ENCODE measurements around the gene ARHGEF33. TPM values are rescaled to one million over a fixed set of nuclear protein-coding genes. Genes with fewer than 3 reads are reported as not detected.

ARHGEF33 gene
- total and polyA plus RNA-seq, 2 of the 8 experiments (the other 6 are each of a cell fraction or from before 2014, with no cell fraction given), result 0.09 to 0.95 TPM

DNA sequence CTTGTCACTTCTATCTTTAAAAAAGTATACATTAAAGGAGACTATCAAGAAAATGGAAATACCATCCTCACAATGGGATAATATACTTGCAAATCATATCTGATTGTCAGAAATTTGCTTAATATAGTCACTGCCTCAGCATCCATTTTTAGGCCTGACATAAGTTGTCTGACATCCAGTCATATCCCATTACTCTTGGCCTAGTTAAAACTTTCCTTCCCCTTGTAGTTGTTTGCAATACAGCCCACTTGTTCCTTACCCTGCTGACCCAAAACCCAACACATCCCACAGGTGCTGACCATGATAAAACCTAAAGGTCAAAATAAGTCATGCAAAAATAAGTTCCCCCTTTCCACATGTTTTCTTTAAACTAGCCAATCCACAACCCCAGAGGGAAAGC lies 3.6 kb upstream of the ARHGEF33 start (continued):
- no peak for TF ChIP-seq CREB1 (IDR thresholded peaks at IDR 0.05)

DNA sequence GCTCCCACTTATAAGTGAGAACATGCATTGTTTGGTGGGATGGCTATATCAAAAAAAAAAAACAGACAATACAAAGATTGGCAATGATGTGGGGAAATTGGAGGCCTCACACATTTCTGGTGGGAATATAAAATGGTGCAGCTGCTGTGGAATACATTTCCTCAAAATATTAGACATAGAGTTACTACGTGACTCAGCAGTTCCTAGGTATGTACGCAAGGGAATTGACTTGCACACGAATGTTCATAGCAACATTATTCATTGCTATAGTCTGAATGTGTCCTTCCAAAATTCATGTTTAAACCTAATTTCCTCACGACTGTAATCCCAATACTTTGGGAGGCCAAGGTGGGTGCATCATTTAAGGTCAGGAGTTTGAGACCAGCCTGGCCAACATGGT lies 2.3 kb upstream of the ARHGEF33 start:
- H3K23ac ChIP-seq (ENCODE audit: insufficient read length), result no peak overlapping the region
- no peaks in the 10 kb centered on the region; the same call in 1 of the 2 replicates for H3K23me2 ChIP-seq (ENCODE audit: low read depth, low read length)
- H3K56ac ChIP-seq (replicated peaks; ENCODE audit: insufficient read length, low read depth, low read length), result no peak overlapping the region
- H4K91ac ChIP-seq (replicated peaks; ENCODE audit: insufficient read length, low read length), result no peak overlapping the region
- H2BK15ac ChIP-seq (ENCODE audit: low read length), result no peak overlapping the region
- no peak overlapping the region for H2AK5ac ChIP-seq (ENCODE audit: low read depth, low read length)
- no peak for FAIRE-seq
- H2BK20ac ChIP-seq (ENCODE audit: low read length), result no peak overlapping the region
- no peak overlapping the region for H2AFZ ChIP-seq (ENCODE audit: low read length)
- H3K4me2 ChIP-seq (ENCODE audit: insufficient read depth in 1 of 2, low read depth in 2 of 2, low read length in 2 of 2), result no peak overlapping the region
- no peak overlapping the region for H2BK12ac ChIP-seq (ENCODE audit: low read depth, low read length)
- H3K27me3 ChIP-seq (replicated peaks in 1 of 4; ENCODE audit: control insufficient read depth in 3 of 4, extremely low read depth in 1 of 4, insufficient read depth in 3 of 4, low read length in 3 of 4), result no peaks in the 10 kb centered on the region
- H3K79me1 ChIP-seq (ENCODE audit: low read depth, low read length), result no peaks in the 10 kb centered on the region
- H2BK5ac ChIP-seq (ENCODE audit: low read depth, low read length), result no peak overlapping the region
- no peaks in the 10 kb centered on the region for H3K4me1 ChIP-seq (replicated peaks in 1 of 4; ENCODE audit: control insufficient read depth in 3 of 4, insufficient read depth in 4 of 4, low read length in 3 of 4)
- WGBS, 2 experiments (ENCODE audit: extremely low coverage in 1 of 2, insufficient coverage in 1 of 2, insufficient read length in 1 of 2, insufficient replicate concordance in 2 of 2, low coverage in 1 of 2, low lambda C conversion rate in 2 of 2, missing lambda C conversion rate in 1 of 2), result 95% methylated on average over 4 of the region's 4 CpGs; no CpG with 5 or more reads in 1 of the 2 experiments
- no peak overlapping the region for H3K9ac ChIP-seq (replicated peaks in 1 of 4; ENCODE audit: extremely low read depth in 1 of 4, low read depth in 3 of 4, low read length in 3 of 4)
- no peak overlapping the region for H4K8ac ChIP-seq (ENCODE audit: extremely low read depth, insufficient read depth, low read length)
- no peaks in the 10 kb centered on the region for H3K79me2 ChIP-seq (ENCODE audit: control insufficient read depth in 1 of 2, insufficient read depth in 2 of 2, low read length in 2 of 2)
- no peak overlapping the region for H4K5ac ChIP-seq (ENCODE audit: insufficient read length, low read depth, low read length)
- no peak overlapping the region for H3K18ac ChIP-seq (ENCODE audit: extremely low read depth, low read length)
- no peak overlapping the region for H3K4me3 ChIP-seq (ENCODE audit: extremely low read depth in 1 of 4, insufficient read depth in 2 of 4, low read depth in 3 of 4, low read length in 4 of 4)
- H3K4ac ChIP-seq (replicated peaks; ENCODE audit: insufficient read length, low read depth, low read length), result no peak overlapping the region
- no peak for DNase-seq (ENCODE audit: low read depth in 1 of 2, low spot score in 2 of 2)
- CTCF ChIA-PET (ENCODE audit: partially characterized antibody), result no interaction called here
- no peaks in the 10 kb centered on the region for H3K36me3 ChIP-seq (ENCODE audit: control insufficient read depth in 2 of 4, insufficient read depth in 4 of 4, low read length in 3 of 4)
- no peak overlapping the region for H2BK120ac ChIP-seq (replicated peaks; ENCODE audit: low read depth, low read length)
- POLR2A ChIA-PET (ENCODE audit: partially characterized antibody), result interaction anchor here (0.8 kb wide), 1 partner anchor 82 kb away, joined by 3 read pairs; no protein-coding TSS in a partner anchor
- H3K14ac ChIP-seq (ENCODE audit: insufficient read length), result no peak overlapping the region
- no peaks in the 10 kb centered on the region for H3K9me3 ChIP-seq (ENCODE audit: insufficient read depth in 2 of 2, low read depth in 1 of 2, low read length in 1 of 2)
- no peak overlapping the region for H3K27ac ChIP-seq (ENCODE audit: low read depth, low read length)
- no peaks in the 10 kb centered on the region for H4K20me1 ChIP-seq (replicated peaks in 1 of 2; ENCODE audit: control insufficient read depth in 1 of 2, insufficient read depth in 2 of 2, low read length in 2 of 2)
- no peak for TF ChIP-seq PHF8 (conservative IDR thresholded peaks at IDR 0.05; ENCODE audit: low read depth, low read length)
